Measurements from ENCODE around the gene IGFL4. TPM values are rescaled to one million over a fixed set of nuclear protein-coding genes. Genes with fewer than 3 reads are reported as not detected.
A peak's percentile ranks its signal among the peaks of the same experiment; 100 is the strongest.

Gene IGFL4
- total RNA-seq, 1 donor from 2014 or later = 0.20 TPM

DNA sequence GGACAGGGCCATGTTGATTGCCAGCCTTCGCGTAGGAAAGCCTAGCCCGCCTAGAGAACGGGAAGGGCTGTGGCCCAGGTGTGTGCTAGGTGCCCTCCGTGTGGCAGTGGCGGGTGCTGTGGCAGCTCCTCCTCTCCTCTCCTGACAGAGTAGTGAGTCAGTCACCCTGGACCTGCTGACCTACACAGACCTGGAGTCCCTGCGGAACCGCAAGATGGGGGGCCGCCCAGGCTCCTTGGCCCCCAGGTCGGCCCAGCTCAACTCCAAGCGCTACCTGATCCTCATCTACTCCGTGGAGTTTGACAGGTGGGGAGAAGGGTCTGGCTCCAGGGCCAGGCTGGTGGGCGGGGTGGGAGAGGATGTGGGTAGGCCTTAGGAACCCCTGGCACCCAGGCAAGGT, 34.4 kb downstream of the IGFL4 start:
- TF ChIP-seq CTCF (IDR thresholded peaks at IDR 0.05; ENCODE audit: partially characterized antibody, unreplicated experiment) = no peak
- no peaks in the 10 kb centered on the region for H3K36me3 Mint-ChIP-seq (ENCODE audit: unreplicated experiment)
- H3K4me1 Mint-ChIP-seq (ENCODE audit: low read depth, unreplicated experiment) = peaks cover 5% of the 10 kb centered on the region
- H3K27ac Mint-ChIP-seq (ENCODE audit: unreplicated experiment) = no peak overlapping the region
- H3K27me3 Mint-ChIP-seq (ENCODE audit: unreplicated experiment) = peaks cover 4% of the 10 kb centered on the region
- no peak for DNase-seq
- no peak overlapping the region for H3K4me3 Mint-ChIP-seq (ENCODE audit: unreplicated experiment)
- H3K9me3 Mint-ChIP-seq (ENCODE audit: unreplicated experiment) = peaks cover 2% of the 10 kb centered on the region

DNA sequence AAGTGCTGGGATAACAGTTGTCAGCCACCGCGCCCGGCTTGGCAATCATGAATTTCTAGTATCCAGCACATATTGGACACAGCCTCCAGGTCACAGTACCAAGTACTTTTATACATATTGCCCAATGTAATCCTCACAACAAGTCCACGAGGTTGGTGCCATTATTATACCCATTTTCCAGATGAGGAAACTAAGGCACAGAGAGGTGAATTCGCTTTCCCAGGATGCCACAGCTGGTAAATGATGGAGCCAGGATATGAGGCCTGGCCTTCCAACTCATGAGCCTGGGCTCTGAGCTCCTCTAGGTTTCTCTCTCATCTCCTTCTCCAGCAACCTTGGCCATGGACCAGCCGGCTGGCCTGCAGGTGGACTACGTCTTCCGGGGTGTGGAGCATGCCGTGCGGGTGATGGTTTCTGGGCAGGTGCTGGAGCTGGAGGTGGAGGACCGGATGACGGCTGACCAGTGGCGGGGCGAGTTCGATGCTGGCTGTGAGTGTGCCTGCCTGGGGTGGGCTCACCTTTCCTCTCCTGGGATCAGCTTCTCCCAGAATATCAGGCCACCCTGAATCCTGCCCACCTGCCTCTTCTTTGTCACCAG, 38.0 kb downstream of the IGFL4 start:
- no peak for DNase-seq
- Mint-ChIP-seq H3K4me1 (ENCODE audit: low read depth, unreplicated experiment) (peaks cover 12% of the 10 kb centered on the region), H3K27me3 (ENCODE audit: unreplicated experiment) (peaks cover 5% of the 10 kb centered on the region), H3K36me3 (ENCODE audit: unreplicated experiment) (no peaks in the 10 kb centered on the region), H3K27ac (ENCODE audit: unreplicated experiment) (no peak overlapping the region), H3K9me3 (ENCODE audit: unreplicated experiment) (peaks cover 7% of the 10 kb centered on the region), H3K4me3 (ENCODE audit: unreplicated experiment) (no peak overlapping the region)
- TF ChIP-seq CTCF (IDR thresholded peaks at IDR 0.05; ENCODE audit: partially characterized antibody, unreplicated experiment) = no peak

GRCh38 chr19:46000491-46001246, 40.1 kb downstream of the IGFL4 start:
- Mint-ChIP-seq H3K4me3 (ENCODE audit: unreplicated experiment) (peak overlapping the region; percentile 98), H3K9me3 (ENCODE audit: unreplicated experiment) (peaks cover 7% of the 10 kb centered on the region), H3K27ac (ENCODE audit: unreplicated experiment) (peak overlapping the region; percentile 66), H3K4me1 (ENCODE audit: low read depth, unreplicated experiment) (peaks cover 20% of the 10 kb centered on the region), H3K27me3 (ENCODE audit: unreplicated experiment) (peaks cover 5% of the 10 kb centered on the region), H3K36me3 (ENCODE audit: unreplicated experiment) (no peaks in the 10 kb centered on the region)
- TF ChIP-seq CTCF (IDR thresholded peaks at IDR 0.05; ENCODE audit: partially characterized antibody, unreplicated experiment) = no peak
- DNase-seq = peak; percentile 77

GRCh38 chr19:45999653-46000121, 41.1 kb downstream of the IGFL4 start:
- no peaks in the 10 kb centered on the region for H3K36me3 Mint-ChIP-seq (ENCODE audit: unreplicated experiment)
- H3K27ac Mint-ChIP-seq (ENCODE audit: unreplicated experiment) = peak overlapping the region; percentile 89
- peaks cover 5% of the 10 kb centered on the region for H3K27me3 Mint-ChIP-seq (ENCODE audit: unreplicated experiment)
- peaks cover 20% of the 10 kb centered on the region for H3K4me1 Mint-ChIP-seq (ENCODE audit: low read depth, unreplicated experiment)
- TF ChIP-seq CTCF (IDR thresholded peaks at IDR 0.05; ENCODE audit: partially characterized antibody, unreplicated experiment) = no peak
- DNase-seq = peak; percentile 82
- H3K4me3 Mint-ChIP-seq (ENCODE audit: unreplicated experiment) = peak overlapping the region; percentile 98
- peaks cover 7% of the 10 kb centered on the region for H3K9me3 Mint-ChIP-seq (ENCODE audit: unreplicated experiment)

DNA sequence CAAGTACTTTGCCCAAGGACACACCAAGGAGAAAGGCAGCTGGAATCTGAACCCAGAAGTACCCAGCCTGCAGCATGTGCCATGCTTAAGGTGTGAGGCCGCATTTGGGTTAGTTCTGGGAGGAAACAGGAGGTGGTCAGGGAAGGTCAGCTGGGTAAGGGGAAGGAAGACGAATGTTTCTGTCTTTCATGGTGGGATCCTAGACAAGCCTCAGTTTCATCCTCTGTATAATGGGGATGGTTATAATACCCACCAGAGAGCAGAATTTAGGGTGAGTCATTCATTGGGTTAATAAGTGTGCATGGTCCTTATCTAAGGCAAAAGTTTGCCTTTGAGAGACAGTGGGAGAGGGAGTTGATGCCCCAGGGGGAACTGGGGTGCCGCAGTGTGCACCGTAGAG, 42.0 kb downstream of the IGFL4 start:
- Mint-ChIP-seq H3K36me3 (ENCODE audit: unreplicated experiment) (no peaks in the 10 kb centered on the region), H3K27ac (ENCODE audit: unreplicated experiment) (peak overlapping the region; percentile 31), H3K9me3 (ENCODE audit: unreplicated experiment) (peaks cover 7% of the 10 kb centered on the region), H3K4me1 (ENCODE audit: low read depth, unreplicated experiment) (peaks cover 20% of the 10 kb centered on the region), H3K27me3 (ENCODE audit: unreplicated experiment) (peaks cover 5% of the 10 kb centered on the region), H3K4me3 (ENCODE audit: unreplicated experiment) (peak overlapping the region; percentile 9)
- no peak for DNase-seq
- TF ChIP-seq CTCF (IDR thresholded peaks at IDR 0.05; ENCODE audit: partially characterized antibody, unreplicated experiment) = no peak
